WERI-Rb-1 (cell line): ENCODE measurements around the gene NAT16.

ENCODE experiments used
- DNase-seq: peaks from one replicate; pipeline ENCODE4 v3.0.0-alpha.2; 2020
- H3K27ac ChIP-seq: fragments of 250-450 bp; sonication (Bioruptor Pico); 2 replicates; pipeline ENCODE4 v1.5.1; 2020; ENCODE audit warnings: mild to moderate bottlenecking, moderate library complexity
- H3K27me3 ChIP-seq: fragments of 250-450 bp; sonication (Bioruptor Pico); 2 replicates; pipeline ENCODE4 v1.5.1; 2021; ENCODE audit warnings: mild to moderate bottlenecking, low read depth, moderate library complexity; ENCODE audit not compliant: insufficient read depth, severe bottlenecking
- H3K36me3 ChIP-seq: fragments of 250-450 bp; sonication (Bioruptor Pico); 2 replicates; pipeline ENCODE4 v1.5.1; 2020; ENCODE audit warnings: mild to moderate bottlenecking, moderate library complexity
- H3K4me3 ChIP-seq: 2 replicates; pipeline ENCODE4 v1.5.1; 2011; ENCODE audit warnings: low read depth, mild to moderate bottlenecking, control low read depth, low read length
- H3K9me3 ChIP-seq: fragments of 250-450 bp; sonication (Bioruptor Pico); 2 replicates; pipeline ENCODE4 v1.5.1; 2021; ENCODE audit warnings: mild to moderate bottlenecking, moderate library complexity; ENCODE audit not compliant: severe bottlenecking
- CTCF ChIP-seq: IDR thresholded peaks from 2 replicates; pipeline ENCODE4 v1.5.1; 2011; ENCODE audit warnings: low read depth, mild to moderate bottlenecking, control low read depth, inconsistent platforms, low read length

NAT16 gene

GRCh38 chr7:101169110-101169837 is 10.8 kb downstream of the NAT16 start:
- Histone ChIP-seq H3K36me3 (no peaks in the 10 kb centered on the region), H3K4me3 (no peak overlapping the region), H3K27me3 (peaks cover 96% of the 10 kb centered on the region), H3K27ac (no peak overlapping the region), H3K9me3 (peaks cover 8% of the 10 kb centered on the region)
- no peak for DNase-seq
- no peak for TF ChIP-seq CTCF

- Histone ChIP-seq H3K27ac (no peak overlapping the region), H3K4me3 (no peak overlapping the region), H3K9me3 (peaks cover under 1% of the 10 kb centered on the region), H3K36me3 (no peaks in the 10 kb centered on the region), H3K27me3 (peaks cover 96% of the 10 kb centered on the region)
- no peak for DNase-seq
- TF ChIP-seq CTCF: no peak
These were observed 11.6 kb downstream of the NAT16 start for GRCh38 chr7:101168412-101169049.

GRCh38 chr7:101167645-101168411 is 12.3 kb downstream of the NAT16 start:
- no peak for DNase-seq
- Histone ChIP-seq H3K27ac (no peak overlapping the region), H3K9me3 (no peaks in the 10 kb centered on the region), H3K27me3 (peaks cover 94% of the 10 kb centered on the region), H3K36me3 (no peaks in the 10 kb centered on the region), H3K4me3 (no peak overlapping the region)
- no peak for TF ChIP-seq CTCF

GRCh38 chr7:101166909-101167644 is 13.0 kb downstream of the NAT16 start:
- DNase-seq: peak; percentile 48
- Histone ChIP-seq H3K36me3 (no peaks in the 10 kb centered on the region), H3K27ac (no peak overlapping the region), H3K9me3 (no peaks in the 10 kb centered on the region), H3K27me3 (peaks cover 93% of the 10 kb centered on the region), H3K4me3 (no peak overlapping the region)
- TF ChIP-seq CTCF: no peak

- TF ChIP-seq CTCF: no peak
- H3K4me3 ChIP-seq: no peak overlapping the region
- H3K36me3 ChIP-seq: no peaks in the 10 kb centered on the region
- H3K27me3 ChIP-seq: peaks cover 93% of the 10 kb centered on the region
- no peak for DNase-seq
- no peak overlapping the region for H3K27ac ChIP-seq
- no peaks in the 10 kb centered on the region for H3K9me3 ChIP-seq
These were observed 13.5 kb downstream of the NAT16 start for GRCh38 chr7:101166648-101166908.
